Placental pericyte (primary cell): ENCODE data around the gene CALHM5. TPM values are rescaled to one million over a fixed set of nuclear protein-coding genes. Genes with fewer than 3 reads are reported as not detected.

Experiments
- total RNA-seq: library from RNA; depleted of rRNA; stranded (reverse); fragments of >200 nt; gene quantifications from 2 replicates; pipeline ENCODE4 v1.2.3, GENCODE V29; 2012

CALHM5 gene
- 2.2 and 7.7 TPM in 2 replicates for total RNA-seq

DNA sequence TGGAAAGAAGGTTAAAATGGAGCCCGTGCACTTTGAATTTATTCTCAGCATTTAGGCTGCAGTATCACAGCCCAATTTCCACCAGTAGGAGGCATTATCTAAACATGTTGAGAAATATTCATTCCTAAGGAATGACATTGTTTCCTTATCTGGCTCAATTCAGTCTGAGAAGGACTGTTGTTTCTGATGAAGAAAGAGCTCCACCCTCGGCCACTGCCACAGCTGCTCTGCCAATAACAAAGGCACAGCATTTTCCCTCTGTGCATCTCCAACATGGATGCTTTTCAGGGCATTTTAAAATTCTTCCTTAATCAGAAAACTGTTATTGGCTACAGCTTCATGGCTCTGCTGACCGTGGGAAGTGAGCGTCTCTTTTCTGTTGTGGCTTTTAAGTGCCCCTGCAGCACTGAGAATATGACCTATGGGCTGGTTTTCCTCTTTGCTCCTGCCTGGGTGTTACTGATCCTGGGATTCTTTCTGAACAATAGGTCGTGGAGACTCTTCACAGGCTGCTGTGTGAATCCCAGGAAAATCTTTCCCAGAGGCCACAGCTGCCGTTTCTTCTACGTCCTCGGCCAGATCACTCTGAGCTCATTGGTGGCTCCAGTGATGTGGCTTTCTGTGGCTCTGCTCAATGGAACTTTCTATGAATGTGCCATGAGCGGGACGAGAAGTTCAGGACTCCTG is at the start of gene CALHM5:
TSS of gene CALHM5 (plus strand) at position 216 of the 687 bp plus-strand sequence. CDS start at position 274, 58 bp downstream.

DNA sequence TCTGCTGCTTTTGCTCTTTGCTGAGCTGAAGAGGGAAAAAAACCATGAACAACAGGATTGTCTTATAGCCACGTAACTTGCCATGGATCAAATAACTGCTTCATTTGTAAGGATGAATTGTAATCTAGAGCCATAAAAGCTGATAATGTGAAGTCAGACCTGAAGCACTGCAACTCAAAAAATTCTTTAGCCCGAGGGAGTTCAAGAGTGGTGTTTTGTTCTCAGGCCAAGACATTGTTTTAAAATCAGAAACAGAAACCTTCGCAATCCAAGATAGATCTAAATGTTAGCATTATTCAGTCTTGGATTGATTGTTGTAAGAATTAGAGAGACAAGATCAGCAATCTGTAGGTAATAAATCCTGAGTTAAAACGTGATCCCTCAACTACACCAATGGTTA is 34.2 kb downstream of the CALHM5 start, which contains the start of gene TRAPPC3L:
TSS of gene TRAPPC3L (minus strand) at position 34 of the 400 bp plus-strand sequence. CDS start 170 bp downstream, outside the sequence.

DNA sequence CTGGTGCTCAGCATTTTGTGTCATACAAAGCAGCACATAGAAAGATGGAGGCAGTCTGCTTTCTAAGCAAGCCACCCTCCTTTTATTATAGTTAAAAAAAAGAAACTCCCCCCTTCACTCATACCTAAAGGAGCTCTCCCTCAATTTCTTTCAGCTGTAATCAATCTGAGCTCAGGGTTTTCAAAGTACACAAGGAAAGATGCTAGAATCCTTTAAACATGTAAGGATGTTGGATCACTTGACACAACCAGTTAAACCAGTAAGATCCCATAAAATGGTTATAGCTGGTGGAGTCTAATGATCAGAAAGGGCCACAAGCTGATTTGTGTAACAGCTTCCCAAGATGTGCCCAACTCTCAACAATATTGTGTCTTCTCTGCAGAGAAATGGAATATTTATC is 42.0 kb downstream of the CALHM5 start, which contains the start of gene CALHM4:
TSS of gene CALHM4 (plus strand) at position 301 of the 400 bp plus-strand sequence. CDS start at position 344, 43 bp downstream.

DNA sequence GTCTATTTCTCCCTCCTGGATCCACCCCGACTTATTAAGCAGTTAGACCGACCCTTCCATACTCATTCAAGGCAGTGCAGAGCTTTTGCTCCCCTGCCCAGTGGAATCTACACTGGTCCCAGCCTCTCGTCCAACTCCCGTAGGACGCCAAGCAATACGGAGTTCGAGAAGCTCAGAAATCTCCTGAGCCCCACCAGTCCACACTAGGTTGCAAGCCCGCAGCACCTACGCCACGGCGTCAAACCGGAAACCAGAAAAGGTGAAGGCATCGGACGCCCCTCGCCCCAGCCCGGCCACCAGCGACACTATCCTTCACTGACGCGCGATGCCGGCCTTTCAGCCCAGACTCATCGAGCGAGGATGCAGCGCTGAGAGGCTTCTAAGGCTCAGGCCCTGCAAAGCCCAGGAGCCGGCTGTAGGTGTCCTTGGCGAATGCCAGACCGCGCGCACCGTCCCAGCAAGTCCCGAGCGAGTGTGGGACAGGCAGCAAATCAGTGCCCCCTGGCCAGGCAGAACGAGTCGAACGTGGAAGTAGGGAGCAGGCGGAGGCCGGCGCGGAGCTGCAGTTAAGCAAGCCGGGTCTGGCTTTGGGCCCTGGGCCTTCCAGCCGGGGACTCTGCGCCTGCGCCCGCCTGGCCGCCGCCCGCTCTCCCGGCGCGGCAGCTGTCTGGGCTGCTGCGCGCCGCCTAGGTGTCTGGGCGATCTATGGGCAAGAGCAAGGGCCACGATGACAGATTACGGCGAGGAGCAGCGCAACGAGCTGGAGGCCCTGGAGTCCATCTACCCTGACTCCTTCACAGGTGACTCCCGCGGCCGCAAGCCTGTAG is 59.6 kb downstream of the CALHM5 start, which contains the start of gene RWDD1:
TSS of gene RWDD1 (plus strand) at position 649 of the 827 bp plus-strand sequence. CDS start at position 728, 79 bp downstream.

Other genes with a start within 250 kb of the CALHM5 start
- gene TSPYL1, start 231.7 kb upstream of the CALHM5 start, total RNA-seq = 54.1 and 87.8 TPM in 2 replicates
- gene DSE, start 140.7 kb upstream of the CALHM5 start, total RNA-seq = 108 and 119 TPM in 2 replicates
- gene CALHM6, start 50.3 kb upstream of the CALHM5 start, total RNA-seq = 0.29 and 0.44 TPM in 2 replicates
- gene TRAPPC3L, start 34.0 kb downstream of the CALHM5 start, total RNA-seq = under 0.01 TPM in 1 of 2 replicates, not detected in the other
- 0.14 TPM in 1 of 2 replicates, not detected in the other for gene CALHM4, start 42.1 kb downstream of the CALHM5 start, total RNA-seq
- gene RWDD1, start 59.9 kb downstream of the CALHM5 start, total RNA-seq = 26.9 and 30.6 TPM in 2 replicates
- gene RSPH4A, start 104.8 kb downstream of the CALHM5 start, total RNA-seq = 0.22 and 0.43 TPM in 2 replicates
- 7.2 and 12.5 TPM in 2 replicates for gene ZUP1, start 157.1 kb downstream of the CALHM5 start, total RNA-seq
- gene KPNA5, start 169.6 kb downstream of the CALHM5 start, total RNA-seq = 8.4 and 8.5 TPM in 2 replicates